NCI-H345 treated with DMSO at 0.1 percent for 48 hours (cell line): ENCODE data around the gene UCK2.

Experiments
- DNase-seq: peaks from one replicate; lab custom pipeline; 2025; ENCODE audit not compliant: unreplicated experiment; lab: John Stamatoyannopoulos, UW

UCK2 gene

GRCh38 chr1:165898837-165899236, 71.4 kb downstream of the UCK2 start:
- DNase-seq: no peak

- DNase-seq: no peak
Observed at GRCh38 chr1:165899461-165899941, 72.1 kb downstream of the UCK2 start.

- DNase-seq: no peak
Observed at GRCh38 chr1:165900576-165901380, 73.4 kb downstream of the UCK2 start.

- no peak for DNase-seq
Observed at GRCh38 chr1:165902565-165902964, 75.2 kb downstream of the UCK2 start.

- DNase-seq: no peak
Observed at GRCh38 chr1:165903672-165904071, 76.3 kb downstream of the UCK2 start.

GRCh38 chr1:165904948-165905347, 77.5 kb downstream of the UCK2 start:
- no peak for DNase-seq

GRCh38 chr1:165905853-165906252, 78.4 kb downstream of the UCK2 start:
- no peak for DNase-seq

- DNase-seq: no peak
Observed at GRCh38 chr1:165907256-165907857, 79.9 kb downstream of the UCK2 start.

GRCh38 chr1:165910764-165911421, 83.5 kb downstream of the UCK2 start:
- no peak for DNase-seq

GRCh38 chr1:165911609-165912281, 84.3 kb downstream of the UCK2 start:
- no peak for DNase-seq

GRCh38 chr1:165912638-165913037, 85.2 kb downstream of the UCK2 start:
- DNase-seq: no peak

GRCh38 chr1:165914136-165914798, 86.9 kb downstream of the UCK2 start:
- DNase-seq: peak; percentile 40

GRCh38 chr1:165915480-165915879, 88.1 kb downstream of the UCK2 start:
- DNase-seq: no peak

GRCh38 chr1:165915932-165916348, 88.5 kb downstream of the UCK2 start:
- no peak for DNase-seq

GRCh38 chr1:165917166-165917565, 89.8 kb downstream of the UCK2 start:
- no peak for DNase-seq

- DNase-seq: no peak
Observed at GRCh38 chr1:165924117-165924516, 96.7 kb downstream of the UCK2 start.

GRCh38 chr1:165925498-165926079, 98.2 kb downstream of the UCK2 start:
- DNase-seq: no peak

GRCh38 chr1:165927169-165927568, 99.8 kb downstream of the UCK2 start:
- no peak for DNase-seq

GRCh38 chr1:165928075-165928731, 100.8 kb downstream of the UCK2 start:
- peak; percentile 31 for DNase-seq

GRCh38 chr1:165930961-165931360, 103.5 kb downstream of the UCK2 start:
- no peak for DNase-seq
